HepG2 (cell line): ENCODE measurements around the gene COPA. TPM values are rescaled to one million over a fixed set of nuclear protein-coding genes. Genes with fewer than 3 reads are reported as not detected.

Source experiments
- ATAC-seq: fragments of 200-7000 bp; cut with Tn5 transposase; 3 replicates; pipeline ENCODE4 v1.9.1; 2020; ENCODE audit warnings: mild to moderate bottlenecking, moderate library complexity
- BruUV-seq: library from RNA; stranded (reverse); fragments of 400-500 nt; replicated peaks from 2 replicates; lab custom pipeline; 2021; lab: Mats Ljungman, UMichigan
- CTCF ChIA-PET: fragments of 300-600 bp; formaldehyde crosslinking; extraction: SDS; loops from one replicate; lab custom pipeline; 2021; ENCODE audit warnings: low total read pairs, inconsistent platforms, low intra/inter-chr PET ratio; lab: Yijun Ruan, JAX
- POLR2A ChIA-PET: fragments of 350-600 bp; sonication (Branson Sonifier 250); formaldehyde crosslinking; loops from one replicate; lab custom pipeline; 2020; ENCODE audit warnings: antibody characterized with exemption, inconsistent platforms; lab: Yijun Ruan, JAX
- DNase-seq: peaks from one replicate; pipeline ENCODE4 v3.0.0-alpha.2; 2015; ENCODE audit warnings: low spot score
- FAIRE-seq: peaks from 3 replicates; lab custom pipeline; 2011; peaks lifted over from hg19 to GRCh38; lab: Jason Lieb, UNC
- H2AFZ ChIP-seq: one replicate; pipeline ENCODE4 v1.6.1; 2011; ENCODE audit warnings: low read length, inconsistent platforms
- H3K27ac ChIP-seq: fragments of 300-600 bp; 3 replicates; pipeline ENCODE4 v1.8.0; 2011; ENCODE audit warnings: mixed run types, mild to moderate bottlenecking, mixed read lengths, low read length, inconsistent platforms; ENCODE audit not compliant: insufficient read depth; ENCODE audit errors: extremely low read length
- H3K27me3 ChIP-seq, 2 experiments: fragments of 200-600 bp in 1 of 2; 2 replicates in 1 of 2; 3 replicates in 1 of 2; pipeline versions ENCODE4 v1.6.0 to v1.8.0; 2011; ENCODE audit warnings: low read length in 2 of 2, mild to moderate bottlenecking in 2 of 2, moderate library complexity in 2 of 2, inconsistent platforms in 1 of 2; ENCODE audit not compliant: insufficient read depth in 2 of 2, control insufficient read depth in 1 of 2
- H3K36me3 ChIP-seq, 2 experiments: fragments of 200-600 bp in 1 of 2; replicated peaks in 1 of 2; 2 replicates in 1 of 2; 3 replicates in 1 of 2; pipeline versions ENCODE4 v1.5.1 to v1.8.0; 2011; ENCODE audit warnings: low read length in 2 of 2, inconsistent platforms in 1 of 2; ENCODE audit not compliant: insufficient read depth in 2 of 2, control insufficient read depth in 1 of 2
- H3K4me1 ChIP-seq: 2 replicates; pipeline ENCODE4 v1.5.1; 2012; ENCODE audit warnings: low read length, inconsistent platforms; ENCODE audit not compliant: insufficient read depth
- H3K4me2 ChIP-seq: 2 replicates; pipeline ENCODE4 v1.6.0; 2011; ENCODE audit warnings: low read depth, low read length, inconsistent platforms
- H3K4me3 ChIP-seq, 3 experiments: fragments of 200-600 bp in 1 of 3; sonication (generic), shearing (Covaris generic) in 1 of 3; replicated peaks in 1 of 3; 2 replicates each; pipeline ENCODE4 v1.5.1; 2011 to 2016; ENCODE audit warnings: low read length in 3 of 3, inconsistent platforms in 2 of 3, low read depth in 2 of 3, mild to moderate bottlenecking in 2 of 3, control low read depth in 1 of 3, mixed read lengths in 1 of 3; ENCODE audit not compliant: insufficient read depth in 1 of 3
- H3K79me2 ChIP-seq: one replicate; pipeline ENCODE4 v1.6.1; 2011; ENCODE audit warnings: low read length, inconsistent platforms; ENCODE audit not compliant: insufficient read depth
- H3K9ac ChIP-seq: 2 replicates; pipeline ENCODE4 v1.6.0; 2011; ENCODE audit warnings: mild to moderate bottlenecking, low read depth, low read length, inconsistent platforms; ENCODE audit not compliant: insufficient read depth
- H3K9me3 ChIP-seq: 2 replicates; pipeline ENCODE4 v1.5.1; 2012; ENCODE audit warnings: mild to moderate bottlenecking, low read length
- H4K20me1 ChIP-seq: 2 replicates; pipeline ENCODE4 v1.6.0; 2011; ENCODE audit warnings: inconsistent platforms, mild to moderate bottlenecking, low read length, moderate library complexity; ENCODE audit not compliant: insufficient read depth
- FOSL2 ChIP-seq: sonication (generic); formaldehyde crosslinking; IDR thresholded peaks from 2 replicates; pipeline ENCODE4 v1.4.0; 2020; ENCODE audit warnings: missing genetic modification reagents
- HNRNPUL1 ChIP-seq: fragments of 200-400 bp; formaldehyde crosslinking; IDR thresholded peaks from 2 replicates; pipeline ENCODE4 v1.6.1; 2017; ENCODE audit warnings: low read depth, mild to moderate bottlenecking, low read length, moderate library complexity
- JUNB ChIP-seq: sonication (generic); formaldehyde crosslinking; IDR thresholded peaks from 2 replicates; pipeline ENCODE4 v1.8.0; 2022; ENCODE audit warnings: missing genetic modification reagents, mild to moderate bottlenecking, borderline replicate concordance
- MIXL1 ChIP-seq: IDR thresholded peaks from 2 replicates; pipeline ENCODE4 v1.6.1; 2016
- NRL ChIP-seq: sonication (generic); formaldehyde crosslinking; IDR thresholded peaks from 2 replicates; pipeline ENCODE4 v1.5.0; 2020; ENCODE audit warnings: missing genetic modification reagents, mild to moderate bottlenecking, moderate library complexity, borderline replicate concordance
- SYNCRIP ChIP-seq: fragments of 200-400 bp; formaldehyde crosslinking; IDR thresholded peaks from 2 replicates; pipeline ENCODE4 v1.6.1; 2018; ENCODE audit warnings: mild to moderate bottlenecking, low read depth, low read length; ENCODE audit not compliant: insufficient read depth
- ZNF180 ChIP-seq: sonication (generic); formaldehyde crosslinking; IDR thresholded peaks from 2 replicates; pipeline ENCODE4 v1.4.0; 2020; ENCODE audit warnings: low read depth, missing genetic modification reagents, borderline replicate concordance
- ZNF20 ChIP-seq: sonication (generic); formaldehyde crosslinking; IDR thresholded peaks from 2 replicates; pipeline ENCODE4 v1.4.0; 2020; ENCODE audit warnings: mild to moderate bottlenecking, moderate library complexity, missing genetic modification reagents
- ZNF253 ChIP-seq: sonication (generic); formaldehyde crosslinking; IDR thresholded peaks from 2 replicates; pipeline ENCODE4 v1.8.0; 2022; ENCODE audit warnings: mild to moderate bottlenecking, missing genetic modification reagents, borderline replicate concordance
- ZNF33A ChIP-seq: sonication (generic); formaldehyde crosslinking; IDR thresholded peaks from 2 replicates; pipeline ENCODE4 v1.5.1; 2020; ENCODE audit warnings: missing genetic modification reagents, mild to moderate bottlenecking, moderate library complexity, borderline replicate concordance
- ZNF34 ChIP-seq: sonication (generic); formaldehyde crosslinking; IDR thresholded peaks from 2 replicates; pipeline ENCODE4 v1.4.0; 2020; ENCODE audit warnings: mild to moderate bottlenecking, missing genetic modification reagents, borderline replicate concordance
- ZNF775 ChIP-seq: sonication (generic); formaldehyde crosslinking; IDR thresholded peaks from 2 replicates; pipeline ENCODE4 v1.4.0; 2020; ENCODE audit warnings: missing genetic modification reagents, mild to moderate bottlenecking, moderate library complexity, borderline replicate concordance
- ZSCAN25 ChIP-seq: sonication (generic); formaldehyde crosslinking; IDR thresholded peaks from 2 replicates; pipeline ENCODE4 v1.8.0; 2022; ENCODE audit warnings: mild to moderate bottlenecking, missing genetic modification reagents
- WGBS: methylation state at CpG from one replicate; pipeline ENCODE4 v1.1.6; 2017; ENCODE audit warnings: low lambda C conversion rate; 5-methylcytosine and 5-hydroxymethylcytosine counted together
- in situ Hi-C: cut with HindIII; loops from 2 replicates; pipeline ENCODE4 v1.10.0; 2017; ENCODE audit warnings: low pct_unique_long_range_greater_than_20kb; ENCODE audit not compliant: extremely low pct_ligation_motif_present
- intact Hi-C: fragments of 100-400 bp; cut with micrococcal nuclease; formaldehyde crosslinking; loops from one replicate; pipeline ENCODE4 v1.10.0; 2022; ENCODE audit not compliant: unreplicated experiment
- polyA plus RNA-seq, 8 experiments: library from polyadenylated mRNA; depleted of rRNA in 3 of 8; stranded (reverse) in 7 of 8; unstranded in 1 of 8; fragments of >200 nt; fragmentation: Illumina TruSeq in 4 of 8; extraction: Trizol in 4 of 8; gene quantifications; 2 replicates each; pipeline versions ENCODE4 v1.2.1 to v1.2.3, GENCODE V29; 2011 to 2016; ENCODE audit warnings: low read depth in 4 of 8, missing spikeins in 1 of 8, mixed read lengths in 1 of 8; ENCODE audit not compliant: insufficient read depth in 1 of 8
- total RNA-seq, 5 experiments: library from RNA; depleted of rRNA; stranded (reverse); fragments of >200 nt; fragmentation: Illumina TruSeq; extraction: Trizol; gene quantifications; 2 replicates each; pipeline ENCODE4 v1.2.3, GENCODE V29; 2016; ENCODE audit warnings: low read depth in 1 of 5
- TF ChIP-seq, protein P1 (sequence below), 2 experiments: IDR thresholded peaks; 2 replicates each; pipeline ENCODE4 v1.6.1; 2011 to 2012; ENCODE audit warnings: low read length in 2 of 2, borderline replicate concordance in 1 of 2, low read depth in 1 of 2, mild to moderate bottlenecking in 1 of 2, moderate library complexity in 1 of 2
- TF ChIP-seq, protein P2 (sequence below): sonication (generic); formaldehyde crosslinking; IDR thresholded peaks from 2 replicates; pipeline ENCODE4 v1.5.0; 2020; ENCODE audit warnings: missing genetic modification reagents, mild to moderate bottlenecking, borderline replicate concordance
- TF ChIP-seq, protein P3 (sequence below): sonication (generic); formaldehyde crosslinking; IDR thresholded peaks from 2 replicates; pipeline ENCODE4 v1.8.1; 2023; ENCODE audit warnings: missing genetic modification reagents, mild to moderate bottlenecking, borderline replicate concordance
- TF ChIP-seq, protein P4 (sequence below): IDR thresholded peaks from 2 replicates; pipeline ENCODE4 v1.6.1; 2018; ENCODE audit warnings: missing genetic modification reagents

COPA gene
- total and polyA plus RNA-seq, 2 of the 13 experiments (the other 11 are each of a cell fraction or from before 2014, with no cell fraction given): 160 to 197 TPM

- in situ Hi-C loops: no loop called here
- POLR2A ChIA-PET: no interaction called here
- FAIRE-seq: no peak
Observed at GRCh38 chr1:160247053-160247452, 96.0 kb downstream of the COPA start.

More at GRCh38 chr1:160247053-160247452, 96.0 kb downstream of the COPA start:
- H3K27ac ChIP-seq: no peak overlapping the region
- intact Hi-C loops: no loop called here
- WGBS: 96% methylated on average over 1 of the region's 1 CpG
- no peak overlapping the region for H3K4me2 ChIP-seq
- peaks cover 36% of the 10 kb centered on the region for H3K79me2 ChIP-seq
- peaks cover 17% of the 10 kb centered on the region for H3K4me1 ChIP-seq
- H3K9me3 ChIP-seq: no peaks in the 10 kb centered on the region
- H3K27me3 ChIP-seq: no peaks in the 10 kb centered on the region
- no peak overlapping the region for H3K9ac ChIP-seq
- no peak overlapping the region for H2AFZ ChIP-seq
- H4K20me1 ChIP-seq: peaks cover 8% of the 10 kb centered on the region; the same call in 1 of the 2 replicates
- H3K4me3 ChIP-seq: no peak overlapping the region
- DNase-seq (no peak), ATAC-seq (no peak)
- H3K36me3 ChIP-seq: peaks cover 2 to 22% of the 10 kb centered on the region in 2 experiments; a peak in 3 of 5 replicates
- no TSS peak for BruUV-seq
- no peak for TF ChIP-seq JUNB
- TF ChIP-seq ZSCAN25 (CRISPR knock-in tag): no peak
- TF ChIP-seq ZNF775 (CRISPR knock-in tag): no peak
- TF ChIP-seq ZNF33A (CRISPR knock-in tag): no peak
- no peak for TF ChIP-seq ZNF20 (CRISPR knock-in tag)
- TF ChIP-seq MIXL1 (CRISPR knock-in tag): no peak
- no peak for TF ChIP-seq ZNF34
- TF ChIP-seq ZNF253 (CRISPR knock-in tag): no peak
- TF ChIP-seq, protein P1, sequence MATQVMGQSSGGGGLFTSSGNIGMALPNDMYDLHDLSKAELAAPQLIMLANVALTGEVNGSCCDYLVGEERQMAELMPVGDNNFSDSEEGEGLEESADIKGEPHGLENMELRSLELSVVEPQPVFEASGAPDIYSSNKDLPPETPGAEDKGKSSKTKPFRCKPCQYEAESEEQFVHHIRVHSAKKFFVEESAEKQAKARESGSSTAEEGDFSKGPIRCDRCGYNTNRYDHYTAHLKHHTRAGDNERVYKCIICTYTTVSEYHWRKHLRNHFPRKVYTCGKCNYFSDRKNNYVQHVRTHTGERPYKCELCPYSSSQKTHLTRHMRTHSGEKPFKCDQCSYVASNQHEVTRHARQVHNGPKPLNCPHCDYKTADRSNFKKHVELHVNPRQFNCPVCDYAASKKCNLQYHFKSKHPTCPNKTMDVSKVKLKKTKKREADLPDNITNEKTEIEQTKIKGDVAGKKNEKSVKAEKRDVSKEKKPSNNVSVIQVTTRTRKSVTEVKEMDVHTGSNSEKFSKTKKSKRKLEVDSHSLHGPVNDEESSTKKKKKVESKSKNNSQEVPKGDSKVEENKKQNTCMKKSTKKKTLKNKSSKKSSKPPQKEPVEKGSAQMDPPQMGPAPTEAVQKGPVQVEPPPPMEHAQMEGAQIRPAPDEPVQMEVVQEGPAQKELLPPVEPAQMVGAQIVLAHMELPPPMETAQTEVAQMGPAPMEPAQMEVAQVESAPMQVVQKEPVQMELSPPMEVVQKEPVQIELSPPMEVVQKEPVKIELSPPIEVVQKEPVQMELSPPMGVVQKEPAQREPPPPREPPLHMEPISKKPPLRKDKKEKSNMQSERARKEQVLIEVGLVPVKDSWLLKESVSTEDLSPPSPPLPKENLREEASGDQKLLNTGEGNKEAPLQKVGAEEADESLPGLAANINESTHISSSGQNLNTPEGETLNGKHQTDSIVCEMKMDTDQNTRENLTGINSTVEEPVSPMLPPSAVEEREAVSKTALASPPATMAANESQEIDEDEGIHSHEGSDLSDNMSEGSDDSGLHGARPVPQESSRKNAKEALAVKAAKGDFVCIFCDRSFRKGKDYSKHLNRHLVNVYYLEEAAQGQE (IDR thresholded peaks at IDR 0.05; ENCODE audit: borderline replicate concordance in 1 of 2, low read depth in 1 of 2, low read length in 2 of 2): no peak
- TF ChIP-seq, protein P2, sequence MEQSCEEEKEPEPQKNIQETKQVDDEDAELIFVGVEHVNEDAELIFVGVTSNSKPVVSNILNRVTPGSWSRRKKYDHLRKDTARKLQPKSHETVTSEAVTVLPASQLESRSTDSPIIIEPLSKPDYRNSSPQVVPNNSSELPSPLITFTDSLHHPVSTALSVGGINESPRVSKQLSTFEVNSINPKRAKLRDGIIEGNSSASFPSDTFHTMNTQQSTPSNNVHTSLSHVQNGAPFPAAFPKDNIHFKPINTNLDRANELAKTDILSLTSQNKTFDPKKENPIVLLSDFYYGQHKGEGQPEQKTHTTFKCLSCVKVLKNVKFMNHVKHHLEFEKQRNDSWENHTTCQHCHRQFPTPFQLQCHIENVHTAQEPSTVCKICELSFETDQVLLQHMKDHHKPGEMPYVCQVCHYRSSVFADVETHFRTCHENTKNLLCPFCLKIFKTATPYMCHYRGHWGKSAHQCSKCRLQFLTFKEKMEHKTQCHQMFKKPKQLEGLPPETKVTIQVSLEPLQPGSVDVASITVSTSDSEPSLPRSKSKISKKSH (CRISPR knock-in tag): no peak
- TF ChIP-seq, protein P3, sequence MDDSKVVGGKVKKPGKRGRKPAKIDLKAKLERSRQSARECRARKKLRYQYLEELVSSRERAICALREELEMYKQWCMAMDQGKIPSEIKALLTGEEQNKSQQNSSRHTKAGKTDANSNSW: no peak
- TF ChIP-seq SYNCRIP: no peak
- no peak for TF ChIP-seq ZNF180 (CRISPR knock-in tag)
- no peak for TF ChIP-seq HNRNPUL1
- no peak for TF ChIP-seq FOSL2 (CRISPR knock-in tag)
- TF ChIP-seq, protein P4, sequence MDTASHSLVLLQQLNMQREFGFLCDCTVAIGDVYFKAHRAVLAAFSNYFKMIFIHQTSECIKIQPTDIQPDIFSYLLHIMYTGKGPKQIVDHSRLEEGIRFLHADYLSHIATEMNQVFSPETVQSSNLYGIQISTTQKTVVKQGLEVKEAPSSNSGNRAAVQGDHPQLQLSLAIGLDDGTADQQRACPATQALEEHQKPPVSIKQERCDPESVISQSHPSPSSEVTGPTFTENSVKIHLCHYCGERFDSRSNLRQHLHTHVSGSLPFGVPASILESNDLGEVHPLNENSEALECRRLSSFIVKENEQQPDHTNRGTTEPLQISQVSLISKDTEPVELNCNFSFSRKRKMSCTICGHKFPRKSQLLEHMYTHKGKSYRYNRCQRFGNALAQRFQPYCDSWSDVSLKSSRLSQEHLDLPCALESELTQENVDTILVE: no peak
- TF ChIP-seq NRL (CRISPR knock-in tag): no peak
- CTCF ChIA-PET: no interaction called here
